H9 (cell line): Measurements from ENCODE around the gene NAP1L2. TPM values are rescaled to one million over a fixed set of nuclear protein-coding genes. Genes with fewer than 3 reads are reported as not detected.

ENCODE experiments used
- DNase-seq: peaks from one replicate; pipeline ENCODE4 v3.0.0-alpha.2; 2017
- H2AFZ ChIP-seq: one replicate; pipeline ENCODE4 v1.6.1; 2013; ENCODE audit warnings: mild to moderate bottlenecking, low read length, control low read depth, moderate library complexity
- H2AK5ac ChIP-seq: 2 replicates; pipeline ENCODE4 v1.6.1; 2013; ENCODE audit warnings: low read length, control low read depth, mixed read lengths; ENCODE audit not compliant: insufficient read length
- H2BK120ac ChIP-seq: one replicate; pipeline ENCODE4 v1.6.1; 2013; ENCODE audit warnings: low read depth, mild to moderate bottlenecking, low read length, control low read depth, inconsistent platforms; ENCODE audit not compliant: poor library complexity, severe bottlenecking
- H2BK12ac ChIP-seq: 2 replicates; pipeline ENCODE4 v1.6.1; 2013; ENCODE audit warnings: low read length, control low read depth, mixed read lengths, low read depth; ENCODE audit not compliant: insufficient read length
- H2BK15ac ChIP-seq: 2 replicates; pipeline ENCODE4 v1.6.1; 2013; ENCODE audit warnings: low read depth, low read length, control low read depth
- H2BK20ac ChIP-seq: one replicate; pipeline ENCODE4 v1.6.1; 2013; ENCODE audit warnings: low read depth, mild to moderate bottlenecking, low read length, control low read depth, inconsistent platforms; ENCODE audit not compliant: poor library complexity, severe bottlenecking
- H2BK5ac ChIP-seq: 2 replicates; pipeline ENCODE4 v1.6.1; 2013; ENCODE audit warnings: low read length, control low read depth, mixed read lengths; ENCODE audit not compliant: insufficient read length
- H3K14ac ChIP-seq: 2 replicates; pipeline ENCODE4 v1.6.1; 2013; ENCODE audit warnings: low read length, control low read depth; ENCODE audit not compliant: insufficient read depth
- H3K18ac ChIP-seq: 2 replicates; pipeline ENCODE4 v1.6.1; 2013; ENCODE audit warnings: low read depth, mild to moderate bottlenecking, mixed read lengths, low read length, control low read depth; ENCODE audit not compliant: insufficient read length
- H3K23ac ChIP-seq: 2 replicates; pipeline ENCODE4 v1.6.1; 2013; ENCODE audit warnings: low read length, control low read depth, mixed read lengths, low read depth; ENCODE audit not compliant: insufficient read length
- H3K23me2 ChIP-seq: 2 replicates; pipeline ENCODE4 v1.6.1; 2013; ENCODE audit warnings: low read depth, mild to moderate bottlenecking, mixed read lengths, low read length, control low read depth; ENCODE audit not compliant: insufficient read length, poor library complexity, severe bottlenecking
- H3K27ac ChIP-seq: 2 replicates; pipeline ENCODE4 v1.5.1; 2013; ENCODE audit warnings: low read length, control low read depth, mixed read lengths, low read depth; ENCODE audit not compliant: insufficient read length
- H3K27me3 ChIP-seq: 2 replicates; pipeline ENCODE4 v1.6.1; 2013; ENCODE audit warnings: low read length, control low read depth, inconsistent platforms; ENCODE audit not compliant: insufficient read depth
- H3K4ac ChIP-seq: 2 replicates; pipeline ENCODE4 v1.6.1; 2013; ENCODE audit warnings: low read depth, mild to moderate bottlenecking, control low read depth, inconsistent platforms, low read length, moderate library complexity
- H3K4me1 ChIP-seq: 2 replicates; pipeline ENCODE4 v1.6.1; 2013; ENCODE audit warnings: low read length, control low read depth, inconsistent platforms; ENCODE audit not compliant: insufficient read depth
- H3K4me2 ChIP-seq: 2 replicates; pipeline ENCODE4 v1.6.1; 2013; ENCODE audit warnings: low read length, control low read depth, mixed read lengths; ENCODE audit not compliant: insufficient read length, insufficient read depth
- H3K56ac ChIP-seq: 2 replicates; pipeline ENCODE4 v1.6.1; 2013; ENCODE audit warnings: low read depth, mild to moderate bottlenecking, mixed read lengths, low read length, control low read depth; ENCODE audit not compliant: insufficient read length
- H3K79me1 ChIP-seq: 2 replicates; pipeline ENCODE4 v1.6.1; 2013; ENCODE audit warnings: low read depth, mild to moderate bottlenecking, moderate library complexity, low read length, control low read depth, inconsistent platforms; ENCODE audit not compliant: insufficient read depth, poor library complexity, severe bottlenecking
- H3K79me2 ChIP-seq: 2 replicates; pipeline ENCODE4 v1.6.1; 2013; ENCODE audit warnings: low read length, control low read depth, inconsistent platforms; ENCODE audit not compliant: insufficient read depth
- H3K9ac ChIP-seq: 2 replicates; pipeline ENCODE4 v1.6.1; 2013; ENCODE audit warnings: low read length, control low read depth, mixed read lengths; ENCODE audit not compliant: insufficient read length; ENCODE audit errors: extremely low read depth
- H3K9me3 ChIP-seq: one replicate; pipeline ENCODE4 v1.6.1; 2013; ENCODE audit warnings: low read depth, low read length, inconsistent platforms; ENCODE audit not compliant: control insufficient read depth
- H3T11ph ChIP-seq: one replicate; pipeline ENCODE4 v1.6.1; 2013; ENCODE audit warnings: mild to moderate bottlenecking, low read length, control low read depth, inconsistent platforms
- H4K20me1 ChIP-seq: one replicate; pipeline ENCODE4 v1.6.1; 2013; ENCODE audit not compliant: control insufficient read depth, insufficient read length, insufficient read depth
- H4K5ac ChIP-seq: 2 replicates; pipeline ENCODE4 v1.6.1; 2013; ENCODE audit warnings: low read depth, mild to moderate bottlenecking, mixed read lengths, low read length, control low read depth; ENCODE audit not compliant: insufficient read length
- H4K8ac ChIP-seq: replicated peaks from 2 replicates; pipeline ENCODE4 v1.6.1; 2013; ENCODE audit warnings: low read length, control low read depth, mixed read lengths, low read depth; ENCODE audit not compliant: insufficient read length
- H4K91ac ChIP-seq: 2 replicates; pipeline ENCODE4 v1.6.1; 2013; ENCODE audit warnings: low read depth, mild to moderate bottlenecking, moderate library complexity, mixed read lengths, low read length, control low read depth; ENCODE audit not compliant: insufficient read length
- H3K27ac Mint-ChIP-seq, 3 experiments: 2 replicates in 2 of 3; 3 replicates in 1 of 3; pipeline ENCODE4 v1.8.0; 2020 to 2021; ENCODE audit warnings: mixed read lengths in 3 of 3, mild to moderate bottlenecking in 1 of 3, moderate library complexity in 1 of 3
- H3K27me3 Mint-ChIP-seq: 2 replicates; pipeline ENCODE4 v1.8.0; 2021; ENCODE audit warnings: low read depth, mild to moderate bottlenecking, moderate library complexity, mixed read lengths
- H3K36me3 Mint-ChIP-seq, 3 experiments: 2 replicates in 2 of 3; 3 replicates in 1 of 3; pipeline ENCODE4 v1.8.0; 2020 to 2021; ENCODE audit warnings: low read depth in 3 of 3, mixed read lengths in 3 of 3; ENCODE audit not compliant: insufficient read depth in 1 of 3
- H3K4me1 Mint-ChIP-seq, 2 experiments: 2 replicates each; pipeline ENCODE4 v1.8.0; 2020; ENCODE audit warnings: mixed read lengths in 2 of 2
- H3K4me3 Mint-ChIP-seq, 2 experiments: 2 replicates in 1 of 2; 3 replicates in 1 of 2; pipeline ENCODE4 v1.8.0; 2020 to 2021; ENCODE audit warnings: mild to moderate bottlenecking in 2 of 2, mixed read lengths in 2 of 2, moderate library complexity in 1 of 2
- H3K9me3 Mint-ChIP-seq, 2 experiments: 2 replicates in 1 of 2; 3 replicates in 1 of 2; pipeline ENCODE4 v1.8.0; 2020; ENCODE audit warnings: mild to moderate bottlenecking in 2 of 2, mixed read lengths in 2 of 2, moderate library complexity in 1 of 2
- WGBS: extraction: QIAGEN DNeasy Blood & Tissue Kit; methylation state at CpG from one replicate; pipeline ENCODE4 v1.1.7; 2013; ENCODE audit warnings: missing lambda C conversion rate, low lambda C conversion rate, mixed read lengths; ENCODE audit not compliant: insufficient read length; ENCODE audit errors: extremely low coverage; 5-methylcytosine and 5-hydroxymethylcytosine counted together
- total RNA-seq: library from RNA; stranded (reverse); gene quantifications from 2 replicates; pipeline ENCODE4 v1.2.1, GENCODE V29; 2021
- TF ChIP-seq, protein P1 (sequence below): fragments of 200-600 bp; sonication (generic); conservative IDR thresholded peaks from 3 replicates; pipeline ENCODE4 v1.8.0; 2021; ENCODE audit warnings: antibody characterized with exemption, mild to moderate bottlenecking

NAP1L2 gene
- total RNA-seq, 1 experiment from 2014 or later = 12.2 TPM

- no peak overlapping the region for H3K4me3 Mint-ChIP-seq
- Histone ChIP-seq H3K4ac (no peak overlapping the region), H3K18ac (no peak overlapping the region), H3K23me2 (no peaks in the 10 kb centered on the region), H2BK20ac (no peak overlapping the region), H3K9ac (no peak overlapping the region), H3K27ac (no peak overlapping the region), H3K79me2 (no peaks in the 10 kb centered on the region), H3K14ac (no peak overlapping the region), H3K4me1 (no peaks in the 10 kb centered on the region), H3K9me3 (peaks cover 40% of the 10 kb centered on the region), H3K27me3 (no peaks in the 10 kb centered on the region), H2AK5ac (no peak overlapping the region), H4K20me1 (no peaks in the 10 kb centered on the region), H4K91ac (no peak overlapping the region), H2BK120ac (no peak overlapping the region), H2BK15ac (no peak overlapping the region), H3K79me1 (no peaks in the 10 kb centered on the region), H3T11ph (no peak overlapping the region), H2BK12ac (no peak overlapping the region), H4K8ac (no peak overlapping the region), H2BK5ac (no peak overlapping the region), H3K23ac (no peak overlapping the region), H3K4me2 (no peak overlapping the region), H3K56ac (no peak overlapping the region), H4K5ac (no peak overlapping the region), H2AFZ (no peak overlapping the region)
- H3K9me3 Mint-ChIP-seq = peaks cover 72 to 76% of the 10 kb centered on the region in 2 experiments
- H3K27me3 Mint-ChIP-seq = peaks cover 1% of the 10 kb centered on the region; the same call in 1 of the 2 replicates
- H3K36me3 Mint-ChIP-seq = peaks cover 3 to 6% (median 5%) of the 10 kb centered on the region in 3 experiments; a peak in 4 of 7 replicates
- TF ChIP-seq, protein P1, sequence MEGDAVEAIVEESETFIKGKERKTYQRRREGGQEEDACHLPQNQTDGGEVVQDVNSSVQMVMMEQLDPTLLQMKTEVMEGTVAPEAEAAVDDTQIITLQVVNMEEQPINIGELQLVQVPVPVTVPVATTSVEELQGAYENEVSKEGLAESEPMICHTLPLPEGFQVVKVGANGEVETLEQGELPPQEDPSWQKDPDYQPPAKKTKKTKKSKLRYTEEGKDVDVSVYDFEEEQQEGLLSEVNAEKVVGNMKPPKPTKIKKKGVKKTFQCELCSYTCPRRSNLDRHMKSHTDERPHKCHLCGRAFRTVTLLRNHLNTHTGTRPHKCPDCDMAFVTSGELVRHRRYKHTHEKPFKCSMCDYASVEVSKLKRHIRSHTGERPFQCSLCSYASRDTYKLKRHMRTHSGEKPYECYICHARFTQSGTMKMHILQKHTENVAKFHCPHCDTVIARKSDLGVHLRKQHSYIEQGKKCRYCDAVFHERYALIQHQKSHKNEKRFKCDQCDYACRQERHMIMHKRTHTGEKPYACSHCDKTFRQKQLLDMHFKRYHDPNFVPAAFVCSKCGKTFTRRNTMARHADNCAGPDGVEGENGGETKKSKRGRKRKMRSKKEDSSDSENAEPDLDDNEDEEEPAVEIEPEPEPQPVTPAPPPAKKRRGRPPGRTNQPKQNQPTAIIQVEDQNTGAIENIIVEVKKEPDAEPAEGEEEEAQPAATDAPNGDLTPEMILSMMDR = no peak; the same call in 2 of the 3 replicates
- H3K27ac Mint-ChIP-seq = no peak overlapping the region
- peak; percentile 42 for DNase-seq
- no CpG with 5 or more reads among the region's 5 CpGs for WGBS
- no peaks in the 10 kb centered on the region for H3K4me1 Mint-ChIP-seq
Measured at GRCh38 chrX:73239242-73239641, 24.6 kb upstream of the NAP1L2 start.
